H4 (cell line): ENCODE measurements around the gene DNAAF2. TPM values are rescaled to one million over a fixed set of nuclear protein-coding genes. Genes with fewer than 3 reads are reported as not detected.
"Not testable (repeated sequence)": the region's sequence is repeated elsewhere in the genome, so short reads cannot be mapped to it uniquely, and the experiment has no call there.

Experiments
- DNase-seq: peaks from one replicate; pipeline ENCODE4 v3.0.0-alpha.2; 2015; ENCODE audit warnings: low spot score
- total RNA-seq: library from RNA; depleted of rRNA; stranded (reverse); fragments of >200 nt; shearing (Covaris generic); gene quantifications from 2 replicates; pipeline ENCODE4 v1.2.3, GENCODE V29; 2014; rRNA removed

The DNAAF2 gene, protein sequence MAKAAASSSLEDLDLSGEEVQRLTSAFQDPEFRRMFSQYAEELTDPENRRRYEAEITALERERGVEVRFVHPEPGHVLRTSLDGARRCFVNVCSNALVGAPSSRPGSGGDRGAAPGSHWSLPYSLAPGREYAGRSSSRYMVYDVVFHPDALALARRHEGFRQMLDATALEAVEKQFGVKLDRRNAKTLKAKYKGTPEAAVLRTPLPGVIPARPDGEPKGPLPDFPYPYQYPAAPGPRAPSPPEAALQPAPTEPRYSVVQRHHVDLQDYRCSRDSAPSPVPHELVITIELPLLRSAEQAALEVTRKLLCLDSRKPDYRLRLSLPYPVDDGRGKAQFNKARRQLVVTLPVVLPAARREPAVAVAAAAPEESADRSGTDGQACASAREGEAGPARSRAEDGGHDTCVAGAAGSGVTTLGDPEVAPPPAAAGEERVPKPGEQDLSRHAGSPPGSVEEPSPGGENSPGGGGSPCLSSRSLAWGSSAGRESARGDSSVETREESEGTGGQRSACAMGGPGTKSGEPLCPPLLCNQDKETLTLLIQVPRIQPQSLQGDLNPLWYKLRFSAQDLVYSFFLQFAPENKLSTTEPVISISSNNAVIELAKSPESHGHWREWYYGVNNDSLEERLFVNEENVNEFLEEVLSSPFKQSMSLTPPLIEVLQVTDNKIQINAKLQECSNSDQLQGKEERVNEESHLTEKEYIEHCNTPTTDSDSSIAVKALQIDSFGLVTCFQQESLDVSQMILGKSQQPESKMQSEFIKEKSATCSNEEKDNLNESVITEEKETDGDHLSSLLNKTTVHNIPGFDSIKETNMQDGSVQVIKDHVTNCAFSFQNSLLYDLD
- total RNA-seq: 13.3 and 15.1 TPM in 2 replicates

DNA sequence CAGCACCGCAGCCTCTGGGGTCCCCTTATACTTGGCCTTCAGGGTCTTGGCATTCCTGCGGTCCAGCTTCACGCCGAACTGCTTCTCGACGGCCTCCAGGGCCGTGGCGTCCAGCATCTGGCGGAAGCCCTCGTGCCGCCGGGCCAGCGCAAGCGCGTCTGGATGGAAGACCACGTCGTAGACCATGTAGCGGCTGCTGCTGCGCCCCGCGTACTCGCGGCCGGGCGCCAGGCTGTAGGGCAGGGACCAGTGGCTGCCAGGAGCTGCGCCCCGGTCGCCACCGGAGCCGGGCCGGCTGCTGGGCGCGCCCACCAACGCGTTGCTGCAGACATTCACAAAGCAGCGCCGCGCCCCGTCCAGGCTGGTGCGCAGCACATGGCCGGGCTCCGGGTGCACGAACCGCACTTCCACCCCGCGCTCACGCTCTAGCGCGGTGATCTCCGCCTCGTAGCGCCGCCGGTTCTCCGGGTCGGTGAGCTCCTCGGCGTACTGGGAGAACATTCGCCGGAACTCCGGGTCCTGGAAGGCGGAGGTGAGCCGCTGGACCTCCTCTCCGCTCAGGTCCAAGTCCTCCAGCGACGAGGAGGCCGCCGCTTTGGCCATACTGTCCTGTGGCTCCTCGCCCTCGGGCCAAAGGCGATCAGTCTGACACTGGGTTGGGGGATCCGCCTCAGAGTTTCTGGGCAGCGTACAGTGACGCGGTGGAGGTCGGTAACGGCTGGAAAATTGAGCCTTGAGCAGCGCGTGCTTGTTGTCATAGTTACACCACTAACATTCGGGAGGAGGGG lies at the start of gene DNAAF2:
TSS of gene DNAAF2 (minus strand) at position 698 of the 788 bp plus-strand sequence. CDS start at position 603, 95 bp downstream.
- DNase-seq: peak; percentile 53

DNA sequence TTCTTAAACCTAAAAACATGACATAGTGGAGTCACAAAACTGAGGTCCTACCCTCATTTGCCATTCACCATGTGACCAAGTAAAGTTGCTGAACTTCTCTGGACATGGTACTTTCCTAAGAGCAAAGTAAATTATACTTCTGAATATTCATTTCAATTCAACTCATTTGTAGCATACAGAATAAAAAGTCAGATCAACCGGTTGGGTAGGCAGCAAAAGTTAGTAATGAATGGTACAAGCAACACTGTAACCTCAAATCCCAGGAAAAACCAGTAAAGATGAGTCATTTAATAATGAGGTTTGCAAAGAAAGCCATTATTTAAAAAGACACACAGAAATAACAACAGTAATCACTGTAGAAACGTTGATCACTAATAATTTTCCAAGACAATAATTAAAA lies 44.2 kb upstream of the DNAAF2 start:
- DNase-seq: no peak

DNA sequence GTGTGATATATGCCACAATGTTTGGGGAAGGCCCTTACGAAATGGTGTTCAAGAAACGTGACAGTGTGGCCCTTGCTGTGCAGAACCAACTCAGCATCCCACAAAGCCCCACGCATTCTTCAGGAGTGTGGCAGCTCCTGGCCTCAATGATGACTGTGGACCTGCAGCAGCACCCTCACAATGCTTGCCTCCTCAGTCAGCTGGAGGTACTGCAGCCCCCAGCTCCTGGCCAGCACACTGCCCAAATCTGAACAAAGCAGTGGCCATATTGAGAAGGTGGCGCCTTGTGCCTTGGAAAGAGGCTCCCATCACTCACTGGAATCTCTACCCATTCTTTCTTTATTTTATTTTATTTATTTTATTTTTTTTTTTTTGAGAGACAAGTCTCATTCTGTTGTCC lies 42.6 kb upstream of the DNAAF2 start:
- no peak for DNase-seq

DNA sequence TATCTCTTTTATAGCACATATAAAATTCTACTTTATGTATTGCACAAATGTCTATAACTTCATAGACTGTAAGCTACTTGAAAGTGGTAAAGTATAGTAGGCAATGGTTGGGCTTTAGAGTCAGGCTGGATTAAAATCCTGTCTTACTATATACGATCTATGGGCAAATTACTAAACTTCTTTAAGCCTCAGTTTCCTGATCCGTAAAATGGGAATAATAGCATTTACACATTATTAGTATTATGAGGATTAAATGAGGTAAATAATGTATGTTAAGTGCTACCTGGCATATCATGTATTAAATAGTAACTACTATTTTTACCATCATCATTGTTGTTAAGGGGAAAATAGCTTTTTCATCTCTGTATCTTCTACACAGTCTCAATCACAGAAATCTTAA lies 38.5 kb upstream of the DNAAF2 start:
- DNase-seq: no peak

DNA sequence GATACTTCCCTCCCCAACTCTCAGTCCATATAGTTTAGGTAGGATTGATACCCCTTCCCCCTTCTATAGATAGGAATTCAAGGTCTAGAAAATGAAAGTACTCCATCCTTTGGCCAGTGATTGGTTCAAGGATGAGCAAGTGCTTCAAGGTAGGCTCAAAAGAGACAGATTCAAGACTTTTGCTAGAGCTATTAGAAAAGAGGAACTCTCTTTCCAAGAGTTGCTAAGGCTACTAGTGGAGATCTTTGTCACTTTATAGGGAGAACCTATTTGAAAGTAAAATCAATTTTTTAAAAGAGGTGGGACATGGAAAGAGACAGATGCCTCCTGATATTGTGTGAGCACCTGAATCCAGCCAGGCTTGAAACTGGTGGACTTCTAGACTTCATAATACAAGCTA lies 35.4 kb upstream of the DNAAF2 start:
- DNase-seq: no peak

DNA sequence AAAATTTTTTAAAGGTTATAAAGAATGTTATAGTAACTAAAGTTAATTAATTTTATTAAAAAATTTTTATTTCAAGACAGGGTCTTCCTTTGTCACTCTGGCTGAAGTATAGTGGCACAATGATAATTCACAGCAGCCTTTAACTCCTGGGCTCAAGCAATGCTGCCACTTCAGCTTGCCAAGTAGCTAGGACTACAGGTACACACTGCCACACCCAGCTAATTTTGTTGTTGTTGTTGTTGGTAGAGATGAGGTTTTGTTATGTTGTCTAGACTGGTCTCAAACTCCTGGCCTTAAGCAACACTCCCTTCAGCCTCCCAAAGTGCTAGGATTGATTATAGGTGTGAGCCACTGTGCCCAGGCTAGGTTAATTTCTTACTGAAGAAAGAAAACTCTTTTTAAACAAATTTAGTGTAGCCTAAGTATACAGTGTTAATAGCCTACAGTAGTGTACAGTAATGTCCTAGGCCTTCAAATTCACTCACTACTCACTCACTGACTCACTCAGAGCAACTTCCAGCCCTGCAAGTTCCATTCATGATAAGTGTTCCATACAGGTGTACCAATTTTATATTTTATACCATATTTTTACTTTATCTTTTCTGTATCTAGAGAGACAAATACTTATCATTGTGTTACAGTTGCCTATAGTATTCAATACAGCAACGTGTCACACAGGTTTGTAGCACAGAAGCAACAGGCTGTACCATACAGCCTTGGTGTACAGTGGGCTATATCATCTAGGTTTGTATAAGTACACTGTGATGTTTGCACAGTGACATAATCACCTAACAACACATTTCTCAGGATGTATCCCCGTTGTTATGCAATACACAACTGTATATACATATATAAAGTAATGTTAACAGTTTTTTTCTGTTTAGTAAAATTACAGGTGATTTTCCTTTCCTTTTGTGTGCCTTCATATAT lies 24.7 kb upstream of the DNAAF2 start:
- no peak for DNase-seq

DNA sequence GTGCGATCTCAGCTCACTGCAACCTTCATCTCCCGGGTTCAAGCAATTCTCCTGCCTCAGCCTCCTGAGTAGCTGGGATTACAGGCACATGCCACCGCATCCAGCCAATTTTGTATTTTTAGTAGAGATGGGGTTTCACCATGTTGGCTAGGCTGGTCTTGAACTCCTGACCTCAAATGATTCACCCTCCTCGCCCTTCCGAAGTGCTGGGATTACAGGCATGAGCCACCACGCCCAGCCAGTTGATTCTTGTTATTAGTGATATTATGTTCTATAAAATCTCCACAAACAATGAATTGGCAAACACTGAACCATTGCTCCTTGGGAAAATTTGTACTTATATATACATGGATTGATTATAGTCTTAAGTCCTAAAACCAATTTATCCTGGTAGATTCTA lies 22.5 kb upstream of the DNAAF2 start:
- not testable (repeated sequence) for DNase-seq

DNA sequence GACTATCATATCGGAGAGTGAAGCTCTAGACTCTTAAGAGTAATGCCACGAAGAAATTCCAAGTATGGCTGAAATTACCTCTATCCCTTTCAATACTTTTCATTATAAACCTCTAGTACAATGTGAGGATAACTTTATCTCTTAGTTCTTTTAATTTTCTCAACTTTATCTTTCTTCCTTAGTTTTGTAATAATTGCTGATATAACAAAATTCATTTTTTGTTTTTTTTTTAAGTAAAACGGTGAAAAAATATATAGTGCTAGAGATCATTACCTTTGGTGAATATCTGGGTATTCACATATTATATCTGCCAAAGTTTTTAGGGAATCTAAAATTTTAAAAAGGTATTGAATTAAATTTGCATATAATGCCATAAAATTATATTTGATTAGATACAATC lies 19.5 kb upstream of the DNAAF2 start:
- DNase-seq: no peak

DNA sequence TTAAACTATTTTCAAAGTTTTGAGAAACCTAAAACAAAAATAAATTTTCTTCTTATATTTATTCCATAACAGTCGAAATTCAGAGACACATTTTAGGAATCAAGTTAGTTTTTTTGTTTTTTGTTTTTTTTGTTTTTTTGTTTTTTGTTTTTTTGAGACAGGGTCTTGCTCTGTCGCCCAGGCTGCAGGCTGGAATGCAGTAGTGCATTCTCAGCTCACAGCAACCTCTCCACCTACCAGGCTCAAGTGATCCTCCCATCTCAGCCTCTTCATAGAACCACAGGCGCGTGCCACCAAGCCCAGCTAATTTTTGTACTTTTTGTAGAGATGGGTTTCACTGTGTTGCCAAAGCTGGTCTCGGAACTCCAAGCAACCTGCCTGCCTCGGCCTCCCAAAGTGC lies 18.5 kb upstream of the DNAAF2 start:
- DNase-seq: no peak

DNA sequence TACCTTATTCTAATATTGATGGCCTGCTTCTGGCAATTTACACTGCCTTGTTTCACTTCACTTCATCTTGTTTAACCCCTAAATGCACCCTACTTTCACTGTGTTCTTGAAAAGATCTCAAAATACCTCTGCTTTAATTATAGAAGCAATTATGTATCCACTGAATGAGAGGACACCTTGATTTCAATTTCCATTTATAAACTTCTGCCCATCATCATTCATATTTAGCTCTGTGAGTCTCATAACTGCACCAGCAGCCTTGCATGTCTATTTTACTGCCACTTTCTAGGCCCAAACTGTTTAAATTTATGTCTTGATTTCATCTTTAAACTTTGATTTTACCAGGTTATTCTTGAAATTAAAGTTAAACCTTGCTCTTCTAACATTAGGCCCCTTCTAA lies 7.1 kb upstream of the DNAAF2 start:
- no peak for DNase-seq

DNA sequence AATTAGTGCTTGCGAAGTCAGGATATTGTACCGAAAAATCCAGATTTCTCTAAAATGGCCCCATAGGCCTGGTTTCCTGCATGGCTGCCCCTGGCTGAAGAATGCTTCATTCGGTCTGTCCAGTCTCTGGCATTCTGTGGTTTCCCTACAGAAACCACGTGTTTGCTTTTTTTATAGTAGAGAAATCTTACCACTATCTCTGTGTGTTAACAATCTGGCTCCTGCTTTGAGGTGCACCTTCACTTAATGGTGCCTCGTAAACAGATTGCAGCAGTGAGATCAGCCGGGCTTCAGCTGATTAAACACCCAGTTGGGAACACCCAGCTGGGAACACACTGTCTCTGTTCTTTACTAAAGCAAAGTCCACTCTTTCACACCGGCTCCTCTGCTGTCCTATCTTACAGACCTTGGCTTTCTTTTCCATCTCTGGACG lies 6.7 kb upstream of the DNAAF2 start:
- peak; percentile 33 for DNase-seq

DNA sequence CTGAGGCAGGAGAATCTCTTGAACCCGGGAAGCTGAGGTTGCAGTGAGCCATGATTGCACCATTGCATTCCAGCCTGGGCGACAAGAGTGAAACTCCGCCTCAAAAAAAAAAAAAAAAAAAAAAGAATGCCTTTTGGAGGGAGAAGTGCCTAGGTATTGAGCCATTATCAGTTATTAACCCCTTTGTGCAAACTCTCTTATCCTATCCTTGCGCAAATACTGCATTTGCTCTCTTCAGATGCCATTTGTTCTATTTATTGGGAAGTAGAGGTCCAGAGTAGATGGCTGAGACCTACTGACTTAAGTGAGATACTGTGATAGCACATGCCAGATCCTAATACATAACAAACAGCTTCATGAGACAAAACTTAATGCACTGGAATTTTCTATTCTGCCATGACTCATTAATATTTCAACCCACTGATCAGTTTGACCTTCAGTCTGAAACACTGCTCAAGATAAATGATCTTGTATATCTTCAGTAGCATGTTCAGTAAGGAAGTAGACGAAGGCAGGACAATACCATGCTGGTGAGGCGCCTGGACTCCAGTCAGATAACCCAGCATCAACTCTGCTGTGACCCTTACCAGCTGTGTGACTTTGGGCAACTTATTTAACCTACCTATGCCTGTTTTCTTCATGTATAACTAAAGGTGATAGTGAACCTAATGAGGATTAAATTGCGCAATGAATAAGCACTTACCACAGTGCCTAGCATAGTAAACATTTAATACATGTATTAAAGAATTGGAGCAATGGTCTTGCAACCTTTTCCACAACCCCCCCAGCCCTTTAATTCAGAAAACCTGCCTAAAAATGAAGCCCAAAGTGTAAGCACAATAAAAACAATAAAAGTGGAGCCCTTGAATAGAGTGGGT lies 5.7 kb upstream of the DNAAF2 start:
- DNase-seq: no peak

DNA sequence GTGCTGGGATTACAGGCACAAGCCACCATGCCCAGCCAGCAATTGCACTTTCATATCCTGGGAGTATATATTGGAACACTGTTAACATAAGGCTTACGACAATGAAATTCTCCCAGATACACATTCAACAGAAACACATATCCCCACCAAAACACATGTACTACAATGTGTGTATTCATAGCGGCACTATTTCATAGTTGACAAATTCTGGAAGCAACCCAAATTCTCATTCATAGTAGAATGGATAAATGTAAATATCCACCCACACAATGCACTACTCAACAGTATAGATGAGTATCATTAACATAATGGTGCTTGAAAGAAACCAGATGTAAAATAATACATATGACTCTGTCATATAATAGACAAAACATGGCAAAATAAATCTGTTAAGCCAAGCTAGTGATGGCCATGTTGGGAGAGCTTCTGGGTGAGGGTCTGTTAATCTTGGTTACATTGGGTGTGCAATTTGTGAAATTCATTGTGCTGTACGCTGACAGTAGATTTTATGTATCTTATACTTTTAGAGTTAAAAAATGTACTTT lies 2.6 kb upstream of the DNAAF2 start:
- no peak for DNase-seq

DNA sequence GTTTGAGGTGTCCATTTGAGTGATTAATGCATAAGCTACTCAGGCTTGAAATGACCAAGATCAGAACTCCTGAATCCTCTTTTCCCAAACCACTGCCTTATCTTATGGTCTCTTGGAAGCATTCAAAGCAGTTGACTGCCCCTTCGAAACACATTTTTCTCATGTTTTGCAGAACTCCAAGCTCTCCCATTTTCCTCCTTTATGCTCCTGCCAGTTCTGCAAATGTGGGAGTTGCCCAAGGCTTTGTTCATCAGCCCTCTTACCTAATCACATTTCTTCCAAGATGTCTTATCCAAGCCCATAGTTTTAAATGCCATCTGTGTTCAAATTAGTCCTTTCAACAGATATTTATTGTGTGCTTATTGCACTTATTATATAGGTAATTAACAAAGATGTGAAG lies 1.8 kb upstream of the DNAAF2 start:
- DNase-seq: no peak

DNA sequence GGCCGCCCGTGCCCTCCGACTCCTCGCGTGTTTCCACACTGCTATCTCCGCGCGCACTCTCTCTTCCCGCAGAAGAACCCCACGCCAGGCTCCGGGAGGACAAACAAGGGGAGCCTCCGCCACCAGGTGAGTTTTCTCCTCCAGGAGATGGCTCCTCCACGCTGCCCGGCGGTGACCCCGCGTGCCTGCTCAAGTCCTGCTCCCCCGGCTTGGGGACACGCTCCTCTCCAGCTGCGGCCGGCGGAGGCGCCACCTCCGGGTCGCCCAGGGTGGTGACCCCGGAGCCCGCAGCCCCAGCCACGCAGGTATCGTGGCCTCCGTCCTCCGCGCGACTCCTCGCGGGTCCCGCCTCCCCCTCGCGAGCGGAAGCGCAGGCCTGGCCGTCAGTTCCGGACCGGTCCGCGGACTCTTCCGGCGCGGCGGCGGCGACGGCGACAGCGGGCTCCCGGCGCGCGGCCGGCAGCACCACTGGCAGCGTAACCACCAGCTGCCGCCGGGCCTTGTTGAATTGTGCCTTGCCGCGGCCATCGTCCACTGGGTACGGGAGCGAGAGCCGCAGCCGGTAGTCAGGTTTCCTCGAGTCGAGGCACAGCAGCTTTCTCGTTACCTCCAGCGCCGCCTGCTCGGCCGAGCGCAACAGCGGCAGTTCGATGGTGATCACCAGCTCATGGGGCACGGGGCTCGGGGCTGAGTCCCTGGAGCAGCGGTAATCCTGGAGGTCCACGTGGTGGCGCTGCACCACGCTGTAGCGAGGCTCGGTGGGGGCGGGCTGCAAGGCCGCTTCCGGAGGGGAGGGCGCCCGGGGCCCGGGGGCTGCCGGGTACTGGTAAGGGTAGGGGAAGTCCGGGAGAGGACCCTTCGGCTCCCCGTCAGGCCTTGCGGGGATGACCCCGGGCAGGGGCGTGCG lies 1.2 kb downstream of the DNAAF2 start:
- peak; percentile 92 for DNase-seq

DNA sequence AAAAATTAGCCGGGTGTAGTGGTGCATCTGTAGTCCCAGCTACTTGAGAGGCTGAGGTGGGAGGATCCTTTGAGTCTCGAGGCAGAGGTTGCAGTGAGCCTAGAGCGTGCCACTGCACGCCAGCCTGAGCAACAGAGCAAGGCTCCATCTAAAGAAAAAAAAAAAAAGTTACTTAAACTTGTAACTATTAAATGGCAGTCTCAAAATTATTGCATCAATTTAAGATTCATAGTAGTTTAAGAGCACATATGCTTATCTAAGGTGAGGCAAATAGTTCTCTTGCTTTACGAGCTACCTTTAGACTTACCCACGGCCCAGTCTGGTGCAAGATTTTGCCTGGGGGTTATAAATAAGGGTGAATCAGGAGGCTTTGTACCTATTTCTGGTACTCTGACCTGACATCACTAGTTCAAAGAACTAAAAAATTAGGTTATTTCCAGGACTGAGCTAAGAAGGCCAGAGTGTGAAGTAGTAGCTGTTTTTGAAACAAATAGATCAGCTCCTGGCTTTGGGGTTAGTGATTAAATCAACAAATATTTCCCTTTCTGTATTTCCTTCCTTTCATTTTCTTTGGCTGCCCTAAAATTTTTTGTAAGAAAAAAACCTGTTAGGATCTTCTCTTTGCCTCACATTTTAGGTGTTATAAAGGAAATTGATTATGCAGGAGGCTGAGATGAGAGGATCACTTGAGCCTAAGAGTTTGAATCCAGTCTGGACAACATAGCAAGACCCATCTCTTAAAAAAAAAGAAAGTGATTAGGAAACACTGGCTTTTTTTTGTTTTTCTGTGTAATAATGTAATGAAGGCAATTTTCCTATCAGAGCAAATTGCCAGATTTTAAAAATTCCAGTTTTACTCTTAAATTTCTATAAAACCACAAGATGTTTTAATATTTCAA lies 10.9 kb downstream of the DNAAF2 start:
- DNase-seq: no peak

DNA sequence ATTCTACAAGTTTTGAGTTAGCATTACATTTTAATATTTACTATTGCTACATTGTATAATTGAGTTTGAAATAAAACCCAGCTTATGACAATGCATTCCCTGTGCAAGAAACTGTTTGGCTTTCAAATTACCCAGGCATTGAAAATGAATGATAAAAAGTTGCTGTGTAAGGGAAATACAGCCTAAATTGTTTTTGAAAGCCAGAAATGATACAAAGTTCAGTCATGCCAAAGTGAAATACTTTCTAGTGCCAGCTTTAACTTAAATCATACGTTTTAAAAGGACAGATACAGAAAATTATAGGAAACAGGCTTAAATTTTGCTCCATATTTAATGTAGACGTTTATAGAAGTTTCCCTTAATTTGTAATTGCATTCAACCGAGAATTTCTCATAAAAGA lies 11.7 kb downstream of the DNAAF2 start:
- DNase-seq: no peak
